Stimulated activated CD4-positive, alpha-beta T cell treated with anti-CD3 and anti-CD28 coated beads, TNF-alpha, amount 100 ng/mL, for 1 hour (primary cell): ENCODE results near the gene PLEKHM3.
"Not testable (repeated sequence)": the region's sequence is repeated elsewhere in the genome, so short reads cannot be mapped to it uniquely, and the experiment has no call there.

Experiments
- DNase-seq, 3 donors: peaks; one replicate each; pipeline ENCODE4 v3.0.0-alpha.2; 2020; ENCODE audit warnings: low read depth in 3 of 3, low spot score in 1 of 3

The PLEKHM3 gene

GRCh38 chr2:207926133-207926988, 99.0 kb downstream of the PLEKHM3 start:
- no peak for DNase-seq

- no peak for DNase-seq
Observed at GRCh38 chr2:207925601-207926000, 99.7 kb downstream of the PLEKHM3 start.

GRCh38 chr2:207921606-207922005, 103.7 kb downstream of the PLEKHM3 start:
- DNase-seq, result no peak

- DNase-seq, result no peak
Observed at GRCh38 chr2:207920721-207921120, 104.6 kb downstream of the PLEKHM3 start.

- DNase-seq, result no peak
Observed at GRCh38 chr2:207920321-207920720, 105.0 kb downstream of the PLEKHM3 start.

- DNase-seq, result no peak
Observed at GRCh38 chr2:207919164-207919919, 106.0 kb downstream of the PLEKHM3 start.

- no peak for DNase-seq
Observed at GRCh38 chr2:207914716-207915115, 110.6 kb downstream of the PLEKHM3 start.

GRCh38 chr2:207913772-207914358, 111.5 kb downstream of the PLEKHM3 start:
- no peak for DNase-seq

- DNase-seq, result no peak
Observed at GRCh38 chr2:207911856-207912255, 113.5 kb downstream of the PLEKHM3 start.

- DNase-seq, result no peak
Observed at GRCh38 chr2:207911215-207911614, 114.1 kb downstream of the PLEKHM3 start.

GRCh38 chr2:207906495-207906894, 118.8 kb downstream of the PLEKHM3 start:
- not testable (repeated sequence) for DNase-seq

GRCh38 chr2:207905546-207905945, 119.8 kb downstream of the PLEKHM3 start:
- DNase-seq, result no peak

GRCh38 chr2:207903236-207903635, 122.1 kb downstream of the PLEKHM3 start:
- no peak for DNase-seq

GRCh38 chr2:207902821-207903220, 122.5 kb downstream of the PLEKHM3 start:
- no peak for DNase-seq

- DNase-seq, result no peak
Observed at GRCh38 chr2:207901829-207902228, 123.5 kb downstream of the PLEKHM3 start.

GRCh38 chr2:207901401-207901800, 123.9 kb downstream of the PLEKHM3 start:
- no peak for DNase-seq

GRCh38 chr2:207898354-207898695, 127.0 kb downstream of the PLEKHM3 start:
- no peak for DNase-seq

- no peak for DNase-seq
Observed at GRCh38 chr2:207897541-207898353, 127.6 kb downstream of the PLEKHM3 start.

GRCh38 chr2:207896525-207897285, 128.6 kb downstream of the PLEKHM3 start:
- no peak for DNase-seq

GRCh38 chr2:207895274-207895860, 130.0 kb downstream of the PLEKHM3 start:
- no peak for DNase-seq
